DND-41 (cell line): Measurements from ENCODE around the gene CLMN.

Experiments used
- ATAC-seq: fragments of 200-7000 bp; cut with Tn5 transposase; 3 replicates; pipeline ENCODE4 v1.9.1; 2021; ENCODE audit warnings: low read depth; ENCODE audit not compliant: insufficient read depth
- DNase-seq: peaks from one replicate; pipeline ENCODE4 v3.0.0-alpha.2; 2020
- H2AFZ ChIP-seq: 2 replicates; pipeline ENCODE4 v1.6.0; 2012; ENCODE audit warnings: low read depth, low read length
- H3K27ac ChIP-seq: 2 replicates; pipeline ENCODE4 v1.5.1; 2012; ENCODE audit warnings: low read length, inconsistent platforms
- H3K27me3 ChIP-seq: fragments of 200-600 bp; sonication (generic); 2 replicates; pipeline ENCODE4 v1.6.0; 2012; ENCODE audit warnings: low read length, mild to moderate bottlenecking, inconsistent platforms; ENCODE audit not compliant: insufficient read depth, poor library complexity
- H3K36me3 ChIP-seq: 2 replicates; pipeline ENCODE4 v1.5.1; 2012; ENCODE audit warnings: low read length, inconsistent platforms; ENCODE audit not compliant: insufficient read depth
- H3K4me1 ChIP-seq: 2 replicates; pipeline ENCODE4 v1.5.1; 2012; ENCODE audit warnings: mild to moderate bottlenecking, low read length; ENCODE audit not compliant: insufficient read depth
- H3K4me2 ChIP-seq: 2 replicates; pipeline ENCODE4 v1.6.0; 2012; ENCODE audit warnings: mild to moderate bottlenecking, moderate library complexity, low read length, inconsistent platforms; ENCODE audit not compliant: insufficient read depth
- H3K4me3 ChIP-seq, 2 experiments: fragments of 200-600 bp in 1 of 2; shearing (Covaris generic) in 1 of 2; 2 replicates each; pipeline ENCODE4 v1.5.1; 2012 to 2016; ENCODE audit warnings: inconsistent platforms in 2 of 2, low read length in 2 of 2, mild to moderate bottlenecking in 2 of 2, low read depth in 1 of 2, moderate library complexity in 1 of 2
- H3K79me2 ChIP-seq: 2 replicates; pipeline ENCODE4 v1.6.0; 2012; ENCODE audit warnings: low read length, inconsistent platforms; ENCODE audit not compliant: insufficient read depth
- H3K9ac ChIP-seq: 2 replicates; pipeline ENCODE4 v1.6.0; 2012; ENCODE audit warnings: low read depth, mild to moderate bottlenecking, inconsistent platforms, low read length, moderate library complexity
- H3K9me3 ChIP-seq: 2 replicates; pipeline ENCODE4 v1.5.1; 2012; ENCODE audit warnings: low read length, moderate library complexity, mild to moderate bottlenecking, inconsistent platforms; ENCODE audit not compliant: insufficient read depth, severe bottlenecking
- H4K20me1 ChIP-seq: 2 replicates; pipeline ENCODE4 v1.6.0; 2012; ENCODE audit warnings: low read length; ENCODE audit not compliant: insufficient read depth
- CTCF ChIP-seq: IDR thresholded peaks from 2 replicates; pipeline ENCODE4 v1.5.1; 2012; ENCODE audit warnings: borderline replicate concordance, low read length, moderate library complexity, mild to moderate bottlenecking; ENCODE audit not compliant: poor library complexity, severe bottlenecking; ENCODE audit errors: extremely low read depth
- EZH2 ChIP-seq: IDR thresholded peaks from 3 replicates; pipeline ENCODE4 v1.6.1; 2012; ENCODE audit warnings: borderline replicate concordance, low read depth, mild to moderate bottlenecking, moderate library complexity, low read length, inconsistent platforms; ENCODE audit not compliant: severe bottlenecking

Gene CLMN

DNA sequence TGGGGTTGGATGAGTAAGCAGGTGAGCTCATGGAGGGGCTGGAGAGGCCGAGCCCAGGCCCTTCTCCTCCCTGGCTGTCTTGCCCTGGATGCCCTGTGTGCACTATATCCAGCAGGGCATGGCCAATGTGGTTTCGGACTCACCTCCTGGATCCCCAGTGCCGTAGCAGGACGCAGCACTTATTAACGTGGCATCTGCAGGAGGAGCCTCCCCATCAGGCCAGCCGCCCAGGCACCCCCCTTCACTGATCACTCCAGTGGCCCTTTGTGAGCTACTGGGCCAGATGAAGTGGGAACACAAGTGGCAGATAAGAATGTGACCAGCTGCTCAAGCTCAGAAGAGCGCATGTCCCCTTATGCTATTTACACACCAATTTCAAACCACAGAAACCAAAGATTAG is 119.3 kb downstream of the CLMN start:
- Histone ChIP-seq H3K9ac (no peak overlapping the region), H3K9me3 (peaks cover 4% of the 10 kb centered on the region), H3K4me2 (no peak overlapping the region), H4K20me1 (no peaks in the 10 kb centered on the region), H3K4me3 (no peak overlapping the region), H3K27me3 (peaks cover 3% of the 10 kb centered on the region), H3K79me2 (no peaks in the 10 kb centered on the region), H3K27ac (no peak overlapping the region), H2AFZ (no peak overlapping the region), H3K36me3 (no peaks in the 10 kb centered on the region), H3K4me1 (no peaks in the 10 kb centered on the region)
- ATAC-seq (no peak), DNase-seq (no peak)
- no peak for TF ChIP-seq CTCF
- TF ChIP-seq EZH2: no peak

- Histone ChIP-seq H2AFZ (no peak overlapping the region), H3K27ac (no peak overlapping the region), H4K20me1 (no peaks in the 10 kb centered on the region), H3K9me3 (peaks cover 4% of the 10 kb centered on the region), H3K4me2 (no peak overlapping the region), H3K4me3 (no peak overlapping the region), H3K4me1 (no peaks in the 10 kb centered on the region), H3K27me3 (peaks cover 3% of the 10 kb centered on the region), H3K79me2 (no peaks in the 10 kb centered on the region), H3K36me3 (no peaks in the 10 kb centered on the region), H3K9ac (no peak overlapping the region)
- TF ChIP-seq EZH2: no peak
- TF ChIP-seq CTCF: no peak
- DNase-seq: no peak
- ATAC-seq: no peak
Measured at GRCh38 chr14:95199298-95199983, 120.3 kb downstream of the CLMN start.

- Histone ChIP-seq H3K4me1 (no peaks in the 10 kb centered on the region), H2AFZ (no peak overlapping the region), H4K20me1 (no peaks in the 10 kb centered on the region), H3K36me3 (no peaks in the 10 kb centered on the region), H3K4me3 (no peak overlapping the region), H3K27ac (no peak overlapping the region), H3K79me2 (no peaks in the 10 kb centered on the region), H3K27me3 (peaks cover 3% of the 10 kb centered on the region), H3K4me2 (no peak overlapping the region), H3K9me3 (no peaks in the 10 kb centered on the region), H3K9ac (no peak overlapping the region)
- TF ChIP-seq CTCF (no peak), EZH2 (no peak)
- no peak for DNase-seq
- no peak for ATAC-seq
Measured at GRCh38 chr14:95198320-95198719, 121.4 kb downstream of the CLMN start.
